Tibial artery (tissue), 4 donors: Measurements from ENCODE around the gene GNG7.

Source experiments
- DNase-seq, 2 donors: peaks; one replicate each; pipeline ENCODE4 v3.0.0-alpha.2; 2019
- H3K27ac ChIP-seq, 2 donors: fragments of 200-600 bp; sonication (generic) in 1 of 2; 1 replicate in 1 of 2; 2 replicates in 1 of 2; pipeline ENCODE4 v1.5.1; 2018 to 2019; ENCODE audit warnings: mild to moderate bottlenecking in 1 of 2
- H3K27me3 ChIP-seq, 2 donors: fragments of 200-600 bp; sonication (generic) in 1 of 2; one replicate each; pipeline versions ENCODE4 v1.5.1 to v1.6.0; 2016 to 2019
- H3K36me3 ChIP-seq, 3 donors: fragments of 200-600 bp; sonication (generic) in 2 of 3; one replicate each; pipeline ENCODE4 v1.5.1; 2016 to 2019; ENCODE audit warnings: mild to moderate bottlenecking in 2 of 3
- H3K4me1 ChIP-seq, 4 donors: fragments of 200-600 bp; sonication (generic) in 2 of 4; 1 replicate in 3 of 4; 2 replicates in 1 of 4; pipeline ENCODE4 v1.5.1; 2016 to 2019
- H3K4me3 ChIP-seq, 2 donors: fragments of 200-600 bp; sonication (generic) in 1 of 2; 1 replicate in 1 of 2; 2 replicates in 1 of 2; pipeline ENCODE4 v1.5.1; 2018 to 2019; ENCODE audit warnings: mild to moderate bottlenecking in 2 of 2
- H3K9me3 ChIP-seq, 3 donors: fragments of 200-600 bp; sonication (generic) in 1 of 3; one replicate each; pipeline ENCODE4 v1.5.1; 2016 to 2019
- CTCF ChIP-seq, 2 experiments: fragments of 200-600 bp in 1 of 2; fragments of 450-650 bp in 1 of 2; IDR thresholded peaks; one replicate each; pipeline ENCODE4 v1.5.1; 2017 to 2019; ENCODE audit warnings: antibody characterized with exemption in 2 of 2, mild to moderate bottlenecking in 1 of 2, moderate library complexity in 1 of 2
- intact Hi-C: fragments of 100-400 bp; cut with DNase I; formaldehyde crosslinking; loops from one replicate; pipeline ENCODE4 v1.15.0; 2023; ENCODE audit warnings: low total_unique reads

GNG7 gene

GRCh38 chr19:2724148-2724557 lies 21.7 kb upstream of the GNG7 start:
- TF ChIP-seq CTCF (IDR thresholded peaks at IDR 0.05): no peak
- Histone ChIP-seq H3K36me3 (no peaks in the 10 kb centered on the region), H3K4me1 (peaks cover 7 to 36% (median 33%) of the 10 kb centered on the region in 4 donors), H3K4me3 (no peak overlapping the region), H3K27ac (peak overlapping the region; percentile 74 to 75), H3K27me3 (peaks cover 4 to 66% of the 10 kb centered on the region in 2 donors), H3K9me3 (no peaks in the 10 kb centered on the region)
- DNase-seq: no peak
- intact Hi-C loops: no loop called here

GRCh38 chr19:2723747-2724146 lies 21.3 kb upstream of the GNG7 start:
- H3K36me3 ChIP-seq: no peaks in the 10 kb centered on the region
- DNase-seq: no peak
- H3K27me3 ChIP-seq: peaks cover 4 to 66% of the 10 kb centered on the region in 2 donors
- TF ChIP-seq CTCF (IDR thresholded peaks at IDR 0.05): no peak
- intact Hi-C loops: no loop called here
- H3K4me3 ChIP-seq: no peak overlapping the region
- H3K9me3 ChIP-seq: no peaks in the 10 kb centered on the region
- H3K4me1 ChIP-seq: peaks cover 7 to 36% (median 33%) of the 10 kb centered on the region in 4 donors
- H3K27ac ChIP-seq: peak overlapping the region; percentile 74 to 75

GRCh38 chr19:2723345-2723715 lies 20.8 kb upstream of the GNG7 start:
- Histone ChIP-seq H3K4me3 (peak overlapping the region in 1 of 2 donors; percentile 18), H3K36me3 (no peaks in the 10 kb centered on the region), H3K9me3 (no peaks in the 10 kb centered on the region), H3K4me1 (peaks cover 7 to 36% (median 33%) of the 10 kb centered on the region in 4 donors), H3K27me3 (peaks cover 4 to 67% of the 10 kb centered on the region in 2 donors), H3K27ac (peak overlapping the region; percentile 74 to 75)
- intact Hi-C loops: no loop called here
- TF ChIP-seq CTCF (IDR thresholded peaks at IDR 0.05): no peak
- no peak for DNase-seq

- no peaks in the 10 kb centered on the region for H3K36me3 ChIP-seq
- H3K9me3 ChIP-seq: no peaks in the 10 kb centered on the region
- intact Hi-C loops: no loop called here
- no peak for TF ChIP-seq CTCF (IDR thresholded peaks at IDR 0.05)
- peak; percentile 77 to 92 for DNase-seq
- H3K4me3 ChIP-seq: peak overlapping the region in 1 of 2 donors; percentile 18
- H3K27me3 ChIP-seq: peaks cover 4 to 67% of the 10 kb centered on the region in 2 donors
- H3K27ac ChIP-seq: peak overlapping the region; percentile 74 to 75
- H3K4me1 ChIP-seq: peaks cover 7 to 36% (median 33%) of the 10 kb centered on the region in 4 donors
Observed at GRCh38 chr19:2722541-2723344, 20.2 kb upstream of the GNG7 start.

- peaks cover 4 to 67% of the 10 kb centered on the region in 2 donors for H3K27me3 ChIP-seq
- H3K9me3 ChIP-seq: no peaks in the 10 kb centered on the region
- no peaks in the 10 kb centered on the region for H3K36me3 ChIP-seq
- no peak for TF ChIP-seq CTCF (IDR thresholded peaks at IDR 0.05)
- intact Hi-C loops: no loop called here
- peak overlapping the region in 1 of 2 donors; percentile 75 for H3K27ac ChIP-seq
- DNase-seq: no peak
- peak overlapping the region in 1 of 2 donors; percentile 16 for H3K4me3 ChIP-seq
- H3K4me1 ChIP-seq: peaks cover 7 to 36% (median 33%) of the 10 kb centered on the region in 4 donors
Observed at GRCh38 chr19:2721570-2722540, 19.4 kb upstream of the GNG7 start.
